ELF-1 (cell line): Measurements from ENCODE around the gene ZNF48.

Experiments used
- DNase-seq: peaks from one replicate; pipeline ENCODE4 v3.0.0-alpha.2; 2016; ENCODE audit warnings: low read depth, low spot score

Gene ZNF48

DNA sequence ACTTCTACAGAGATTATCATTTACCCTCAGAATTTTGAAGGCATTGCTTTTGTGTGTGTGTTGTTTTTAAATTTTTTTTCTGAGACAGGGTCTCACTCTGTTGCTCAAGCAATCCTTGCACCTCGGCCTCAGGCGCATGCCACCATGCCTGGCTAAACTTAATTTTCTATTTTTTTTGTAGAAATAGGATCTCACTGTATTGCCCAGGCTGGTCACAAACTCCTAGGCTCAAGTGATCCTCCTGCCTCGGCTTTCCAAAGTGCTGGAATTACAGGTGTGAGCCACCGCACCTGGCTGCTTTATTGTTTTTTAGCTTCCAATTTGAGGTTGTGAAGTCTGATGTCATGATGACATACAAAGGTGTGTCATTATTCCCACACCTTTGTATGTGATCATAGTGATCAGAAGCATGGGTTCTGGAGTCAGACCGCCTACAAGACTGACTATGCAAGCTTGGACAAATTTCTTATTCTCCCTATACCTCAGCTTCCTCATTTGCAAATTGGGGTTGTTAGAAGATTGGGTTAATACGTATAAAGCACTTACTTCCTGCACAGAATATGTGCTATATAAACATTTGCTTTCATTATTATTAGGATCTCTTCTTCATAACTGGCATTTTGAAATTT lies 44.6 kb downstream of the ZNF48 start:
- DNase-seq, result no peak

DNA sequence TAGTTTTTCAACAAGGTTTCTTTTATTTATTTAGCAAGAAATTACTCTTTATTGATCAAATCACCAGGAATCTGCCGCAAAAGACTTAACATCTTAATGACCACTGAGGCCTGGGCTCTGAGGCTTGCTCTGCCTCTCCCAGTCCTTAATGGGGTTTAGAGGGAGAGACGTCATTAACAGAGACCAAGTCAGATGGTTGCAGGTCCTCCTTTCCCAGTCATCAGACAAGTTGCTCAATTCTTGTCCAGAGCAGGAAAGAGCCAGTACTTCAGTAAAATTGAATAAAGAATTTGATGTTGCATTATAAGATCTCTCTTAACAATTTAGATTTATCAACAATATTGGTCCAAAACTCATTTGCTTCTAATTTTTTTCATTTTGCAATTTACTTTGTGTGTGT lies 48.4 kb downstream of the ZNF48 start:
- DNase-seq, result no peak

DNA sequence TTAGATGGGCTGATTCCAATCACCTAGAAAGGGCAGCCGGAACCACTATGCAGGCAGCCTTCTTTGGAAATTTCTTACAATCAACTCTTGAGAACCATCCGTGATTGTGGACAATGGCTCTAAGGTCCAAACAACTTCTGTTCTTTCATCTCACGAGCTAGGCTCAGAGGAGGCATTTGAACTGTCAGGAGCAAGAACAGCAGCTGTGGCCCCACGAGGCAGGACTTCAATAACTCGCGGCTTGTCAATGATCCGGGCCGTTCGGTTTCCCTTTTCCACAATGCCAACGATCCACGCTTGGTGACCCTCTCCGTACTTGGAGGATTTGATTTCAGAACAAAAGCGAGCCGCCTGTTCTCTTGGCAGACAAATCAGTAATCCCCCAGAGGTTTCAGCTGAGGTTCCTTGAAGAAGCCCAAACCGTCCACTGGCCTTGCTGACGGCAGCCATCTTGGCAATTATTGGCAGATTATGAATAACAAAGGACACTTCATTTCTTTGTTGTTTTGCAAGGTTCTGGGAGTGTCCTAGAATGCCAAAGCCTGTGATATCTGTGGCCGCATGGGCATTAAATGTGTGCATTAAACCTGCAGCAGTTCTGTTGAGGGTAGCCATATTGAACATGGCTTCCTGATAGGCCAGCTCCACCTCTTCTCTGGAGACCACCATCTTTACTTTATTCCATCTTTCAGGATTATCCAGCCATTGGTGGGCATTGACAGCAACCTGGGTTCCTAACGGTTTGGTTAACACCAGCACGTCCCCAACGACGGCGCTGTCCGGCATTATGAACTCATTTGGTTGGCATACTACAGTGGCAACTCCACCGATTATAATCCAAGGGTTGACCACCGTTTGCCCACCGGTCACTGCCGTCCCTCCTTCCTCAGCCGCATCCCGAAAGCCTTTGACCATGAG lies 49.3 kb downstream of the ZNF48 start:
- DNase-seq, result no peak

DNA sequence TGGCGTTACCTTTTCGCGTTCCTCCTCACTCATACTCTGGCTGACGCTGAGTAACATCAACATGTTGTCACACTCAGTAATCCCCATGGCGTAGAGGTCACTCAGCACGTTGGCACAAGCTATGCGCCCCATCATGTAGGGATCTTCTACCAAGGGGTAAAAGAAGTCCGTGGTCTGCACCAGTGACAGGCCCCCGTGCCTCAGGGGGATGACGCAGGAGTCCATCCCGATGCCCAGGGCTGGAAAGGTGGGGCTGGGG lies 49.9 kb downstream of the ZNF48 start:
- no peak for DNase-seq

DNA sequence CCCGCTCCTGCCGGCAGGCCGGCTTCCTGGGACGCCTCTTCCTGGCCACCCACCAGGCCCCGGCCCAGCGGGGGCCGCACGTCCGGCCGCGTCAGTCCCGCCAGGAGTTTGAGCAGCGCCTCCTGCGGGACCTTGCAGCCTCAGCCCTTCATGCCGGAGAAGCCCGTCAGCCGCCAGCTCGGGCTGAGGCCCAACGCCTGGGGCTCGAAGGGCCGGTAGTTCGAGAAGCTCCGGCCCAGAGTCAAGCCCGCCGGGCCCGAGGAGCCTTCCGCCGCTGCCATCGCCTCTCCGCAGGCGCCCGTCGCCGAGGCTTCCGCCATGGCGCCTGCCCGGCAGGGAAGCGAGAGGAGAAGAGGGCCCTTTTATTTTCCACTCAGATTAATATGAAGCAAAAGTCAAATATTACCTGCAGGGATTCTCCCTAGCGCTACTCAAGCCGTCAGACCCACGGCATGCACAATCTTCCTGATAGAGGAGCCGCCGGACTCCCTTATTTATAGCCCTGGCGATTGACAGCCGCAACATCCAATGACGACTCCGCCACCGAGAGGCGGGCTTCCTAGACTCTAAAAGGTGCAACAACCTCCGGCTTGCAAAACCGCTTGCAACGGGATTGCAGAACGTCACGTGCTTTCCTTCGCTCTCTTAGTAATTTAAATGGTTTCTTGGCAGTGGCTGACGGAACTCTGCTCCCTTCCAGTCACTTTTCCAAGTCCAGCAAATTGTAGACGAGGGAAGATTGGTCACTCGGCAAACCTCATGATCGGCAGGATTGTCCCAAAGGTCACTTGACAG lies 50.4 kb downstream of the ZNF48 start, which contains the start of gene SEPHS2:
TSS of gene SEPHS2 (minus strand) at position 467 of the 795 bp plus-strand sequence. CDS start at position 320, 147 bp downstream.
- DNase-seq, result peak; percentile 98

DNA sequence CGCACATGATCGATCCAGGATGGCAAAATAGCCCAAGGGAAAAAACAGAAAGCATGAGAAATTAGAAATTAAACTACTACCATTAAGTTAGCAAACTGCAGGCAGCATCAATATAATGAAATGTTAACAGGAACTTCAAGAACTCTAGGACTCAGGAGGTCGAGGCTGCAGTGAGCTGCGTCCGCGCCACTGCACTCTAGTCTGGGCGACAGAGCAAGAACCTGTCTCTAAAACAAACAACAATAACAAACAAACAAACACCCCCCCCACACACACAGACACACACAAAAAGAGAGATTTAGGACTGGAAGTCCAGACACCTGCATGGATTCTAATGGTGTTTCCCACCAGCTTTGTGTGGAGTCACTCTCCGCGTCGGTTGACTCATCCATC lies 51.0 kb downstream of the ZNF48 start:
- no peak for DNase-seq

DNA sequence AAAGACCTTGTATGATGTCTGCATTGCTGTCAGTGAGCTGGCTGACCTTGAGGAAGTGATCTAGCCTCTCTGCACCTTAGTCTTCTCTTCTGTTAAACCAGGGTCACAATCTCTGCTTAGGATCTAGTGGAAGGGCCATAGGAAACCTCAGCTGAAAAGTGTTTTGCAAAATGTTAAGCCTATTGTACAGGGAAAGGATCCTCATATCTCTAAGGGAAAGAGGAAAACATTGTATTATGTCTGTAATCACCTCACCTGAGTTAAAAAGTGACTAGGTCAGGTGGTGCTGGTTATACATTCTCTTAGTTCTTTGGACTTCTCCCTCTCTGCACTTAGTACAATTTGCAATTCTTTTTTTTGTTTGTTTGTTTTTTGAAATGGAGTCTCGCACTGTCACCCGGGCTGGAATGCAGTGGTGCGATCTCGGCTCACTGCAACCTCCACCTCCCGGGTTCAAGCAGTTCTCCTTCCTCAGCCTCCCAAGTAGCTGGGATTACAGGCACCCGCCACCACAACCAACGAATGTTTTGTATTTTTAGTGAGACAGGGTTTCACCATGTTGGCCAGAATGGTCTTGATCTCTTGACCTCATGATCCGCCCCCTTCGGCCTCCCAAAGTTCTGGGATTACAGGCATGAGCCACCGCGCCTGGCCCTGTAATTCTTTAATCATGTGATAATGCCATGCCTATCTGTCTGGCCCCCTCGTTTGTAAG lies 52.4 kb downstream of the ZNF48 start:
- DNase-seq, result no peak

DNA sequence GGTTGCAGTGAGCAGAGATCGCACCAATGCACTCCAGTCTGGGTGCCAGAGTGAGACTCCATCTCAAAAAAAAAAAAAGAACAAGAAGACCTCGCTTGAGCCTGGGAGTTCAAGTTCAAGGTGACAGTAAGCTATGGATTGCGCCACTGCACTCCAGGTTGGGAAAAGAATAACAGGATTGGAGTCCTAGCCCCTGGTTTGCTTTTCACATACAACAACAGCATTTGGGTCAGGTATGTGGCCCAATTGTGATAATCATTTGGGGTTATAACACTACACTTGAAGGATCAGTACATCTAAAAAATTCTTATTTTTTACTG lies 53.9 kb downstream of the ZNF48 start:
- no peak for DNase-seq
